ENCODE data around the gene HNRNPA0.

HNRNPA0 gene

GRCh38 chr5:137714946-137715345, 39.2 kb downstream of the HNRNPA0 start:
- H3K4me3 ChIP-seq (ENCODE audit: low read depth, low read length) = no peak overlapping the region
- DNase-seq (ENCODE audit: low read depth, low spot score) = no peak
- in situ Hi-C loops (cut with HindIII; ENCODE audit: low sequenced_read_pairs) = no loop called here
- no peak for TF ChIP-seq CTCF (IDR thresholded peaks at IDR 0.05; ENCODE audit: low read depth, low read length)

- H3K4me3 ChIP-seq (ENCODE audit: low read depth, low read length) = no peak overlapping the region
- DNase-seq (ENCODE audit: low read depth, low spot score) = no peak
- in situ Hi-C loops (cut with HindIII; ENCODE audit: low sequenced_read_pairs) = no loop called here
- no peak for TF ChIP-seq CTCF (IDR thresholded peaks at IDR 0.05; ENCODE audit: low read depth, low read length)
These were observed 39.7 kb downstream of the HNRNPA0 start for GRCh38 chr5:137714494-137714893.

- H3K4me3 ChIP-seq (ENCODE audit: low read depth, low read length) = no peak overlapping the region
- no peak for DNase-seq (ENCODE audit: low read depth, low spot score)
- TF ChIP-seq CTCF (IDR thresholded peaks at IDR 0.05; ENCODE audit: low read depth, low read length) = no peak
- in situ Hi-C loops (cut with HindIII; ENCODE audit: low sequenced_read_pairs) = no loop called here
These were observed 42.0 kb downstream of the HNRNPA0 start for GRCh38 chr5:137712139-137712667.

- no peak for TF ChIP-seq CTCF (IDR thresholded peaks at IDR 0.05; ENCODE audit: low read depth, low read length)
- DNase-seq (ENCODE audit: low read depth, low spot score) = no peak
- H3K4me3 ChIP-seq (ENCODE audit: low read depth, low read length) = no peak overlapping the region
- in situ Hi-C loops (cut with HindIII; ENCODE audit: low sequenced_read_pairs) = no loop called here
These were observed 44.1 kb downstream of the HNRNPA0 start for GRCh38 chr5:137710086-137710485.

- in situ Hi-C loops (cut with HindIII; ENCODE audit: low sequenced_read_pairs) = no loop called here
- H3K4me3 ChIP-seq (ENCODE audit: low read depth, low read length) = no peak overlapping the region
- no peak for DNase-seq (ENCODE audit: low read depth, low spot score)
- no peak for TF ChIP-seq CTCF (IDR thresholded peaks at IDR 0.05; ENCODE audit: low read depth, low read length)
These were observed 45.2 kb downstream of the HNRNPA0 start for GRCh38 chr5:137708796-137709559.

- in situ Hi-C loops (cut with HindIII; ENCODE audit: low sequenced_read_pairs) = no loop called here
- no peak for TF ChIP-seq CTCF (IDR thresholded peaks at IDR 0.05; ENCODE audit: low read depth, low read length)
- DNase-seq (ENCODE audit: low read depth, low spot score) = no peak
- no peak overlapping the region for H3K4me3 ChIP-seq (ENCODE audit: low read depth, low read length)
These were observed 46.1 kb downstream of the HNRNPA0 start for GRCh38 chr5:137708062-137708461.
